SK-N-SH (cell line): ENCODE data around the gene ABCG5. TPM values are rescaled to one million over a fixed set of nuclear protein-coding genes. Genes with fewer than 3 reads are reported as not detected.

Experiments
- CTCF ChIA-PET: fragments of 300-600, 350-600 bp; formaldehyde crosslinking; extraction: SDS; loops from one replicate; lab custom pipeline; 2021; lab: Yijun Ruan, JAX
- POLR2A ChIA-PET: fragments of 350-600 bp; sonication (Branson Sonifier 250); formaldehyde crosslinking; extraction: SDS; loops from one replicate; lab custom pipeline; 2020; ENCODE audit warnings: antibody characterized with exemption, inconsistent platforms; lab: Yijun Ruan, JAX
- DNase-seq: peaks from one replicate; pipeline ENCODE4 v3.0.0; 2012
- H2AFZ ChIP-seq: fragments of 200-600 bp; sonication (generic); 2 replicates; pipeline ENCODE4 v1.8.1; 2016; ENCODE audit warnings: antibody characterized with exemption, mild to moderate bottlenecking, low read depth
- H3F3A ChIP-seq: fragments of 200-600 bp; sonication (generic); replicated peaks from 2 replicates; pipeline ENCODE3; 2016; ENCODE audit warnings: antibody characterized with exemption, mild to moderate bottlenecking; ENCODE audit not compliant: insufficient read depth
- H3K27ac ChIP-seq, 2 experiments: fragments of 200-500 bp in 1 of 2; fragments of 200-600 bp in 1 of 2; sonication (Bioruptor generic) in 1 of 2; sonication (generic), shearing (Covaris generic) in 1 of 2; 2 replicates each; pipeline versions ENCODE4 v1.5.1 to v1.6.1; 2014 to 2016; ENCODE audit warnings: low read depth in 2 of 2, inconsistent platforms in 1 of 2, low read length in 1 of 2, mild to moderate bottlenecking in 1 of 2, mixed read lengths in 1 of 2
- H3K27me3 ChIP-seq: fragments of 200-600 bp; sonication (generic), shearing (Covaris generic); 2 replicates; pipeline ENCODE4 v1.6.1; 2016; ENCODE audit warnings: mixed run types; ENCODE audit not compliant: insufficient read depth
- H3K36me3 ChIP-seq, 2 experiments: fragments of 200-500 bp in 1 of 2; fragments of 200-600 bp in 1 of 2; sonication (Bioruptor generic) in 1 of 2; sonication (generic) in 1 of 2; replicated peaks in 1 of 2; 2 replicates each; pipeline versions ENCODE3 to v1.5.1; 2014 to 2016; ENCODE audit warnings: low read length in 1 of 2, mild to moderate bottlenecking in 1 of 2; ENCODE audit not compliant: insufficient read depth in 2 of 2, control insufficient read depth in 1 of 2
- H3K4me1 ChIP-seq, 2 experiments: fragments of 200-500 bp in 1 of 2; fragments of 200-600 bp in 1 of 2; sonication (Bioruptor generic) in 1 of 2; sonication (generic), shearing (Covaris generic) in 1 of 2; 2 replicates each; pipeline versions ENCODE4 v1.5.1 to v1.6.1; 2014 to 2016; ENCODE audit warnings: low read depth in 1 of 2, low read length in 1 of 2, mixed run types in 1 of 2; ENCODE audit not compliant: insufficient read depth in 2 of 2, control insufficient read depth in 1 of 2
- H3K4me2 ChIP-seq: fragments of 200-600 bp; sonication (generic), shearing (Covaris generic); 2 replicates; pipeline ENCODE4 v1.6.1; 2017; ENCODE audit warnings: mixed run types
- H3K4me3 ChIP-seq, 2 experiments: fragments of 200-500 bp in 1 of 2; fragments of 200-600 bp in 1 of 2; sonication (Bioruptor generic) in 1 of 2; sonication (generic), shearing (Covaris generic) in 1 of 2; 2 replicates each; pipeline versions ENCODE4 v1.5.1 to v1.8.1; 2014 to 2016; ENCODE audit warnings: low read depth in 2 of 2, inconsistent platforms in 1 of 2, low read length in 1 of 2, mild to moderate bottlenecking in 1 of 2, mixed read lengths in 1 of 2, moderate library complexity in 1 of 2
- H3K79me2 ChIP-seq: fragments of 200-600 bp; sonication (generic); 2 replicates; pipeline ENCODE4 v1.8.1; 2017; ENCODE audit warnings: mild to moderate bottlenecking; ENCODE audit not compliant: insufficient read depth
- H3K9ac ChIP-seq: fragments of 200-600 bp; sonication (generic); 2 replicates; pipeline ENCODE4 v1.6.1; 2017; ENCODE audit warnings: mixed run types
- H3K9me2 ChIP-seq: fragments of 200-600 bp; sonication (generic); 2 replicates; pipeline ENCODE4 v1.6.1; 2017; ENCODE audit warnings: mixed run types
- H3K9me3 ChIP-seq: fragments of 200-600 bp; sonication (generic); 2 replicates; pipeline ENCODE4 v1.6.1; 2017; ENCODE audit warnings: mixed run types, mild to moderate bottlenecking, moderate library complexity
- H4K20me1 ChIP-seq: fragments of 200-600 bp; sonication (generic); 2 replicates; pipeline ENCODE4 v1.6.1; 2017; ENCODE audit warnings: mild to moderate bottlenecking, mixed run types; ENCODE audit not compliant: insufficient read depth
- ELF1 ChIP-seq: IDR thresholded peaks from 2 replicates; pipeline ENCODE4 v1.4.0; 2012
- EP300 ChIP-seq, 2 experiments: IDR thresholded peaks; 2 replicates each; pipeline versions ENCODE4 v1.4.0 to v1.6.1; 2012; ENCODE audit warnings: borderline replicate concordance in 1 of 2, low read depth in 1 of 2, low read length in 1 of 2
- FOXJ3 ChIP-seq: sonication (generic); formaldehyde crosslinking; IDR thresholded peaks from 2 replicates; pipeline ENCODE4 v1.5.1; 2020; ENCODE audit warnings: mild to moderate bottlenecking, missing genetic modification reagents
- GATA2 ChIP-seq: sonication (generic); formaldehyde crosslinking; IDR thresholded peaks from 2 replicates; pipeline ENCODE4 v1.5.0; 2020; ENCODE audit warnings: mild to moderate bottlenecking, missing genetic modification reagents
- RFX5 ChIP-seq: IDR thresholded peaks from 2 replicates; pipeline ENCODE4 v1.6.1; 2012; ENCODE audit warnings: mild to moderate bottlenecking, improper control_type of control experiment, low read length
- RXRA ChIP-seq: IDR thresholded peaks from 2 replicates; pipeline ENCODE4 v1.4.0; 2012; ENCODE audit warnings: low read depth, mild to moderate bottlenecking, borderline replicate concordance
- SMC3 ChIP-seq: IDR thresholded peaks from 2 replicates; pipeline ENCODE4 v1.6.1; 2012; ENCODE audit warnings: low read depth, low read length, improper control_type of control experiment
- TAF1 ChIP-seq: IDR thresholded peaks from 2 replicates; pipeline ENCODE4 v1.6.1; 2012; ENCODE audit warnings: low read depth, mild to moderate bottlenecking, low read length, moderate library complexity, borderline replicate concordance
- TCF12 ChIP-seq: IDR thresholded peaks from 2 replicates; pipeline ENCODE4 v1.4.0; 2012
- TEAD4 ChIP-seq: IDR thresholded peaks from 2 replicates; pipeline ENCODE4 v1.4.0; 2012; ENCODE audit warnings: mild to moderate bottlenecking, borderline replicate concordance; ENCODE audit not compliant: insufficient read depth
- WGBS: methylation state at CpG from one replicate; pipeline ENCODE4 v1.1.6; 2017; ENCODE audit warnings: low lambda C conversion rate; 5-methylcytosine and 5-hydroxymethylcytosine counted together
- polyA plus RNA-seq, 3 experiments: library from polyadenylated mRNA; depleted of rRNA; stranded (reverse); fragments of >200 nt; gene quantifications; 2 replicates each; pipeline ENCODE4 v1.2.3, GENCODE V29; 2012
- TF ChIP-seq, protein P1 (sequence below): IDR thresholded peaks from 2 replicates; pipeline ENCODE4 v1.4.0; 2012; ENCODE audit warnings: low read depth, borderline replicate concordance
- TF ChIP-seq, protein P2 (sequence below): fragments of 150-350 bp; IDR thresholded peaks from 2 replicates; pipeline ENCODE4 v1.6.1; 2016; ENCODE audit warnings: mild to moderate bottlenecking, low read depth, low read length
- TF ChIP-seq, protein P3 (sequence below): fragments of 150-350 bp; IDR thresholded peaks from 2 replicates; pipeline ENCODE4 v1.6.1; 2017; ENCODE audit warnings: antibody characterized with exemption, low read length, low read depth, borderline replicate concordance
- TF ChIP-seq, protein P4 (sequence below): IDR thresholded peaks from 2 replicates; pipeline ENCODE4 v1.6.1; 2012; ENCODE audit warnings: mild to moderate bottlenecking, low read depth, low read length, moderate library complexity

Gene ABCG5
- polyA plus RNA-seq, 1 of the 3 experiments (the other 2 are of a cell fraction) = not detected

DNA sequence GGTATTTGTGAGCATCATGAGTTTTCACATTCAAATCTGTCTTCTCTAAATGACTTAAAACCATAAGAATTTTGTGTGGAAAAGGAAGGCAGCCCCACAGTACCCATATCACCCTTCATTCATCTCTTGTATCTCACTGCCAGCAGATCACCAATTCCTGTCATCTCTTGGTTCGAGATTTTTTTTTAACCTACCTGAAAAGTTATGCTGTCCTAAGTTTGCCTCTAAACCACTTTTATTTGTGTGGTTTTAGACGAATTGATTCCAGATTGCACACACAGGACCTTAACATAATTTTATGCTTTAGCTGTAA lies 32.0 kb downstream of the ABCG5 start:
- H3K79me2 ChIP-seq = no peaks in the 10 kb centered on the region
- CTCF ChIA-PET = interaction anchor here (1.7 kb wide), 1 partner anchor 10 kb away, joined by 3 read pairs; no protein-coding TSS in a partner anchor
- no peak overlapping the region for H3K4me3 ChIP-seq
- H3K9me3 ChIP-seq = no peaks in the 10 kb centered on the region
- H3K9ac ChIP-seq = no peak overlapping the region
- no peak for DNase-seq
- no peak overlapping the region for H3K27ac ChIP-seq
- H3K9me2 ChIP-seq = no peaks in the 10 kb centered on the region
- H3K4me1 ChIP-seq = peaks cover 0 to 4% of the 10 kb centered on the region in 2 experiments; a peak in 2 of 4 replicates
- TF ChIP-seq, protein P1, sequence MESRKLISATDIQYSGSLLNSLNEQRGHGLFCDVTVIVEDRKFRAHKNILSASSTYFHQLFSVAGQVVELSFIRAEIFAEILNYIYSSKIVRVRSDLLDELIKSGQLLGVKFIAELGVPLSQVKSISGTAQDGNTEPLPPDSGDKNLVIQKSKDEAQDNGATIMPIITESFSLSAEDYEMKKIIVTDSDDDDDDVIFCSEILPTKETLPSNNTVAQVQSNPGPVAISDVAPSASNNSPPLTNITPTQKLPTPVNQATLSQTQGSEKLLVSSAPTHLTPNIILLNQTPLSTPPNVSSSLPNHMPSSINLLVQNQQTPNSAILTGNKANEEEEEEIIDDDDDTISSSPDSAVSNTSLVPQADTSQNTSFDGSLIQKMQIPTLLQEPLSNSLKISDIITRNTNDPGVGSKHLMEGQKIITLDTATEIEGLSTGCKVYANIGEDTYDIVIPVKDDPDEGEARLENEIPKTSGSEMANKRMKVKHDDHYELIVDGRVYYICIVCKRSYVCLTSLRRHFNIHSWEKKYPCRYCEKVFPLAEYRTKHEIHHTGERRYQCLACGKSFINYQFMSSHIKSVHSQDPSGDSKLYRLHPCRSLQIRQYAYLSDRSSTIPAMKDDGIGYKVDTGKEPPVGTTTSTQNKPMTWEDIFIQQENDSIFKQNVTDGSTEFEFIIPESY = no peak
- TF ChIP-seq, protein P2, sequence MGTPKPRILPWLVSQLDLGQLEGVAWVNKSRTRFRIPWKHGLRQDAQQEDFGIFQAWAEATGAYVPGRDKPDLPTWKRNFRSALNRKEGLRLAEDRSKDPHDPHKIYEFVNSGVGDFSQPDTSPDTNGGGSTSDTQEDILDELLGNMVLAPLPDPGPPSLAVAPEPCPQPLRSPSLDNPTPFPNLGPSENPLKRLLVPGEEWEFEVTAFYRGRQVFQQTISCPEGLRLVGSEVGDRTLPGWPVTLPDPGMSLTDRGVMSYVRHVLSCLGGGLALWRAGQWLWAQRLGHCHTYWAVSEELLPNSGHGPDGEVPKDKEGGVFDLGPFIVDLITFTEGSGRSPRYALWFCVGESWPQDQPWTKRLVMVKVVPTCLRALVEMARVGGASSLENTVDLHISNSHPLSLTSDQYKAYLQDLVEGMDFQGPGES = no peak
- TF ChIP-seq RFX5 (no peak), TCF12 (no peak)
- TF ChIP-seq, protein P3, sequence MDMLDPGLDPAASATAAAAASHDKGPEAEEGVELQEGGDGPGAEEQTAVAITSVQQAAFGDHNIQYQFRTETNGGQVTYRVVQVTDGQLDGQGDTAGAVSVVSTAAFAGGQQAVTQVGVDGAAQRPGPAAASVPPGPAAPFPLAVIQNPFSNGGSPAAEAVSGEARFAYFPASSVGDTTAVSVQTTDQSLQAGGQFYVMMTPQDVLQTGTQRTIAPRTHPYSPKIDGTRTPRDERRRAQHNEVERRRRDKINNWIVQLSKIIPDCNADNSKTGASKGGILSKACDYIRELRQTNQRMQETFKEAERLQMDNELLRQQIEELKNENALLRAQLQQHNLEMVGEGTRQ = no peak
- TF ChIP-seq, protein P4, sequence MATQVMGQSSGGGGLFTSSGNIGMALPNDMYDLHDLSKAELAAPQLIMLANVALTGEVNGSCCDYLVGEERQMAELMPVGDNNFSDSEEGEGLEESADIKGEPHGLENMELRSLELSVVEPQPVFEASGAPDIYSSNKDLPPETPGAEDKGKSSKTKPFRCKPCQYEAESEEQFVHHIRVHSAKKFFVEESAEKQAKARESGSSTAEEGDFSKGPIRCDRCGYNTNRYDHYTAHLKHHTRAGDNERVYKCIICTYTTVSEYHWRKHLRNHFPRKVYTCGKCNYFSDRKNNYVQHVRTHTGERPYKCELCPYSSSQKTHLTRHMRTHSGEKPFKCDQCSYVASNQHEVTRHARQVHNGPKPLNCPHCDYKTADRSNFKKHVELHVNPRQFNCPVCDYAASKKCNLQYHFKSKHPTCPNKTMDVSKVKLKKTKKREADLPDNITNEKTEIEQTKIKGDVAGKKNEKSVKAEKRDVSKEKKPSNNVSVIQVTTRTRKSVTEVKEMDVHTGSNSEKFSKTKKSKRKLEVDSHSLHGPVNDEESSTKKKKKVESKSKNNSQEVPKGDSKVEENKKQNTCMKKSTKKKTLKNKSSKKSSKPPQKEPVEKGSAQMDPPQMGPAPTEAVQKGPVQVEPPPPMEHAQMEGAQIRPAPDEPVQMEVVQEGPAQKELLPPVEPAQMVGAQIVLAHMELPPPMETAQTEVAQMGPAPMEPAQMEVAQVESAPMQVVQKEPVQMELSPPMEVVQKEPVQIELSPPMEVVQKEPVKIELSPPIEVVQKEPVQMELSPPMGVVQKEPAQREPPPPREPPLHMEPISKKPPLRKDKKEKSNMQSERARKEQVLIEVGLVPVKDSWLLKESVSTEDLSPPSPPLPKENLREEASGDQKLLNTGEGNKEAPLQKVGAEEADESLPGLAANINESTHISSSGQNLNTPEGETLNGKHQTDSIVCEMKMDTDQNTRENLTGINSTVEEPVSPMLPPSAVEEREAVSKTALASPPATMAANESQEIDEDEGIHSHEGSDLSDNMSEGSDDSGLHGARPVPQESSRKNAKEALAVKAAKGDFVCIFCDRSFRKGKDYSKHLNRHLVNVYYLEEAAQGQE = no peak
- no peaks in the 10 kb centered on the region for H3K27me3 ChIP-seq
- no peak overlapping the region for H2AFZ ChIP-seq
- no peaks in the 10 kb centered on the region for H3F3A ChIP-seq
- WGBS = 77% methylated on average over 2 of the region's 2 CpGs
- peaks cover 27 to 53% of the 10 kb centered on the region in 2 experiments for H3K36me3 ChIP-seq
- no peaks in the 10 kb centered on the region for H4K20me1 ChIP-seq
- no peak overlapping the region for H3K4me2 ChIP-seq
- POLR2A ChIA-PET = no interaction called here

DNA sequence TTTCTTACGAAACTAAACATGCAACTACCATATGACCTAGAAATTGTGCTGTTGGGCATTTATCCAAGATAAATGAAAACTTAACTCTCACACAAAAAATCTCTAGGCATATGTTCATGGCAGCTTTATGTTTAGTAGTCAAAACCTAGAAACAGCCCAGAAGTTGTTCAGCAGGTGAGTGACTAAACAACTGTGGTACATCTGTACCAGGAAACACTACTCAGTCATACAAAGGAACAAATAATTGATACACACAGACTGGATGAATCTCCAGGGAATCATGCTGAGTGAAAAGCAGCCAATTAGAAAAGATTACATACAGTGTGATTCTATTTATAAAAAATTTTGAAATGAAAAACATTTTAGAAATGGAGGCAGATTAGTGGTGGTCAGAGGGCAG lies 35.5 kb downstream of the ABCG5 start:
- 91% methylated on average over 1 of the region's 1 CpG for WGBS
- H3K9ac ChIP-seq = no peak overlapping the region
- POLR2A ChIA-PET = no interaction called here
- H2AFZ ChIP-seq = no peak overlapping the region
- H3K4me3 ChIP-seq = no peak overlapping the region
- H3K27ac ChIP-seq = no peak overlapping the region
- H3F3A ChIP-seq = no peaks in the 10 kb centered on the region
- H3K4me1 ChIP-seq = no peaks in the 10 kb centered on the region
- no peak overlapping the region for H3K4me2 ChIP-seq
- no peaks in the 10 kb centered on the region for H3K9me2 ChIP-seq
- no peaks in the 10 kb centered on the region for H4K20me1 ChIP-seq
- no peaks in the 10 kb centered on the region for H3K79me2 ChIP-seq
- no peak for TF ChIP-seq TAF1
- no peak for TF ChIP-seq FOXJ3 (CRISPR knock-in tag)
- no peak for TF ChIP-seq SMC3
- TF ChIP-seq EP300 (IDR thresholded peaks at IDR 0.05; ENCODE audit: borderline replicate concordance in 1 of 2, low read depth in 1 of 2, low read length in 1 of 2) = no peak
- TF ChIP-seq ELF1 = no peak
- no peak for TF ChIP-seq RXRA
- TF ChIP-seq TEAD4 = no peak
- TF ChIP-seq GATA2 (CRISPR knock-in tag) = no peak
- H3K27me3 ChIP-seq = no peaks in the 10 kb centered on the region
- no peaks in the 10 kb centered on the region for H3K9me3 ChIP-seq
- H3K36me3 ChIP-seq = peaks cover 28 to 41% of the 10 kb centered on the region in 2 experiments
- no peak for DNase-seq
- CTCF ChIA-PET = no interaction called here
